Esophagus squamous epithelium (tissue), 4 donors: Measurements from ENCODE around the gene NLRP12.

Source experiments
- CTCF ChIP-seq, 6 experiments: fragments of 450-650 bp in 4 of 6; fragments of 200-600 bp in 2 of 6; sonication (generic) in 2 of 6; IDR thresholded peaks; one replicate each; pipeline ENCODE4 v1.5.1; 2016 to 2019; ENCODE audit warnings: antibody characterized with exemption in 6 of 6, mild to moderate bottlenecking in 4 of 6, moderate library complexity in 4 of 6
- POLR2A ChIP-seq, 4 donors: fragments of 450-650 bp; IDR thresholded peaks; one replicate each; pipeline ENCODE4 v1.6.1; 2017; ENCODE audit warnings: antibody characterized with exemption in 4 of 4, mild to moderate bottlenecking in 4 of 4, moderate library complexity in 3 of 4

GRCh38 chr19:53772943-53773342 is 51.2 kb downstream of the NLRP12 start:
- TF ChIP-seq POLR2A (IDR thresholded peaks at IDR 0.05) (no peak), CTCF (IDR thresholded peaks at IDR 0.05) (peak; percentile 54 to 76 (median 62))
